Activated gamma-delta T cell treated with anti-CD3 and anti-CD28 coated beads, Interleukin-2, amount 50 U/mL, for 16 hours (primary cell): ENCODE results near the gene FBLN5.
A peak's percentile ranks its signal among the peaks of the same experiment; 100 is the strongest.
"Not testable (repeated sequence)": the region's sequence is repeated elsewhere in the genome, so short reads cannot be mapped to it uniquely, and the experiment has no call there.

Source experiments
- DNase-seq: peaks from one replicate; pipeline ENCODE4 v3.0.0-alpha.2; 2020; ENCODE audit warnings: low read depth

The FBLN5 gene

DNA sequence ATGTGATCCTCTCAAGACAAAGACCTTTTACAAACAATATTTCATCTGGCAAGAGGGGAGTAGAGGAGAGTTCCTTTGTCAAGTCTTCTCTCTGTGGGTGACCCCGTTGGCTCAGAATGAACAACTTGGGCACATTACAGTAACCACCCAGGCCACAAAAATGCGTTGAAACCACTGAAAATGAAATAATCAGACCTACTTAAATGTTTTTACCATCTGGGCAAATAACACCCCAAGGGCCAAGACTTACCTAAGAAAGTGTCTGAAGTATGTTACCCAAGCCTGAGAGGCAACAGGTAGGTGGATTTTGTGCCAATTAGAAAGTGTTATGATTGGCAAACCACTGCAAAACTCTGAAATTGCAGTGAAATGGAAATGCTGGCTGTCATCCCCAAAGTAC lies 81.4 kb downstream of the FBLN5 start:
- no peak for DNase-seq

DNA sequence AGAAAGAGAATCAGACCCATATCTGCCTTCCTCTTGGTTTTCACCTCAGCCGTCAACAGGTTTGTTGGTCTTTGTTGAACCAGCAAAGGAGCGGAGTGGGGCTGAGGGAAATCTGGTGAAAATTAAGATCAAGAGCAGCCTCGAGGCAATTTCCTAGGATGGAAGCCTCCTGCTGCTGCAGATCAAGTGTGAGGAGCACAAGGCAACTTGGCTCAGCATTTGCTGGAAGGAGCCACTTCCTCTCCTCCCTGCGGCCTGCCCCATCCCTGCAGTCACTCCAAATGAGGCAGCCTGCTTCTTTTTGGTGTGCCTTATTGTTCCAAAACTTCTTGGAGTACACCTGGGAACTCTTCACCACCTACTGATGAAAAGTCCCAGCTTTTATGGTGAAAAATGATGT lies 85.1 kb downstream of the FBLN5 start:
- DNase-seq = no peak

DNA sequence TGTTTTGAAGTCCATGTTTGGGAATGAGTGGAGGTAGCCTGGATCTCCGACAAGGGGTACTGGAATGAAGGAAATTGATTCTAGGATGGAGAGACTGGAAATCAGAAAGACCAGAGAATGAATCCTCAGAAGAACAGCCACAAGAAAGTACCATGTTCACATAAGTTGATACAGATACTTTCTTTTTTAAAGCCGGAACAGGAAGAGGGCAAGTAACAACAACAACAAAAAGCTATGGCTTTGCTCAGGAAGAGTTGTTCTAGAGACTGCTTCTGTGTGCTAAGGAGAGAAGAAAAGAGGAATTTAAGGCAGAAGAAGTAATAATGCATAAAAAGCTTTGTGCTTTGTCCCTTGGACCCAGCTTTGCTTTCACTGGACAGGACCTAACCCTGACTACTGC lies 86.4 kb downstream of the FBLN5 start:
- no peak for DNase-seq

DNA sequence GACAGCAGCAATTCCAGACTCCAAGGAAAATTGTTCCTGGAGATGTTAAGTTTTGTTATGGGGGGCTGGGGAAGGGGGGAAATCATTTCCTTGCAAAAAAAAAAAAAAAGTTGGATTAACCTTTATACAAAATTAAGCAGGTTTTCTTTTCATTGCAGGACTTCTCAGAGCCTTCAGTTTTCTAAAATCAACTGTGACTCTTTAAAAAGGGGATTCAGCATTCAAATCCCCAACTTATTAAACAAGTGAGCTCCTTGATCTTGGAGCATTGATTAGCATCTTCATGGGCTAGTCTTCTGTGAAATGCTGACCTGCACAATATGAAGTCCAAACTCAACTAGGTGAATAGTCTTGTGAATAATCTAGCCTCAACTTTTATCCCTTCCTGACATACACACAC lies 87.3 kb downstream of the FBLN5 start:
- no peak for DNase-seq

DNA sequence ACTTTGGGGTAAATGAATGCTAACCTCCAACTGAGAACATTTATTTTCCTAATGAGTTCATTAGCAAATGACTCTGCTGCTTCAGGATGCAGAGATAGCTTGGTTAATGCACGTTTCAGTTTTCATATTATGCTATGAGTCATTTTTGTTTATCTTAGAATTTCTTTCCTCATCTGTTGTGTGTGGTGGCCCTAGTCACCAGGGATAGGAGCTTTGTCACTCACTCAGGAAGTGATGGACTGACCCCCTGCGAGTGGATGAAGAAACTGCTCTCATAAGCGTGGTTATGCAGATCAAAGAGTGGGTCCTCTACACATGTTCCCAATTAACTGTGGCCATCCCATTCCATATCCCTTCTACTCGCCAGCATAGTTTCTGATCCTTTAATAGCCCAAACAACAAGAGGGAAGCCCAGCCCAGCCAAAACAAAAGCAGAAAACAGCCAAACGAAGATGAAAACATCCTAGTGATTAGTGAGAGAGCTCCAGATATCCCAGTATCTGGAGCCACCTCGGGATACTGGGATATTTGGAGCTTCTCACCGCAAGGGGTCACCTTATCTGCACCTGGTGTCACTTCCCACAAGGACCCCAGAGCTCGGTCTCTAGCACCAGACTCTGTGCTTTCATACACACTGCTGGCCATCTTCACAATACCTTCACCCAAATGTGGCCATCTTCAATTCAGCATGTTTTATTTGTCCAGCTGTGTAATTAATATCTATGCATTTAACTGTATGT lies 88.8 kb downstream of the FBLN5 start:
- no peak for DNase-seq

DNA sequence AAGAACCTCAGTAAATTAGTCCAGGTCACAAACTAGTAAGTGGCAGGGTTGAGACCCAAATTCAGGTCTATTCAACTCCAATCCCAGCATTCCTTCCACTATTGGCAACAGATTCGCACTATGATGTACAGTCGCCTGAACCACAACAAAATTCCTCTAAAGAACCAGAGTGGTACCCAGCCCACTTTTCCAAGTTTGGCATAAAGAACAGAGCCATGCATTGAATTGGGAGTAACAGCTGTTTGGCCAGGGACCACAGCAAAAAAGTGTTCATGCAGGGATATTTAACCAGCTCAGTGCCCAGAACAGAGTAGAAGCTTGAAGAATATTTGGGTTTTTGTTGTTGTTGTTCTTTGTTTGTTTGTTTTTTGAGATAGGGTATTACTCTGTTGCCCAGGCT lies 89.9 kb downstream of the FBLN5 start:
- no peak for DNase-seq

DNA sequence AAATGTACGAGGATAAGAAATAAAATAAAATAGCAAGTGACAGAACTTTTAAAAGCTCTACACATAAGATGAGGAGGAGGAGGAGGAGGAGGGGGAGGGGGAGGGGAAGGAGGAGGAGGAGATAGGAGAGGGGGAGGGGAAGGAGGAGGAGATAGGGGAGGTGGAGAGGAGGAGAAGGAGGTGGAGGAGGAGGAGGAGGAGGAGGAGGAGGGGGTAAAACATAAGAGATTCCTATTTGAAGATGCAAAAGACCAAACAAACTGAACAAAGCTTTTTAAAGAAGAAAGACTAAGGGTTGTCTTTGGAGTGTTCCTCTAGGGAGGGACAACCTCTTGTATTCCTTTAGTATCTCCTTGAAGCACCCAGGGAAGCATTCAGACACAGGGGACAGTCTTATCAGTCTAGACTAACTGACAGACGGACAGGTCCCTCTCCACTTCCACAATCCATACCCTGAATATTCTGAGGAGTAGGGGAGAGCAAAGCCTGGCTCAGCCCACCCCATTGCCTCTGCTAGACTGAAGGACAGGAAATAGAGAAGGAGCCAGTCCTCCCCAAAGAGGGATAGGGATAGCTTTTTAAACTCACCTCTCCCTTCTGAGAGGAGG lies 93.1 kb downstream of the FBLN5 start:
- no peak for DNase-seq

DNA sequence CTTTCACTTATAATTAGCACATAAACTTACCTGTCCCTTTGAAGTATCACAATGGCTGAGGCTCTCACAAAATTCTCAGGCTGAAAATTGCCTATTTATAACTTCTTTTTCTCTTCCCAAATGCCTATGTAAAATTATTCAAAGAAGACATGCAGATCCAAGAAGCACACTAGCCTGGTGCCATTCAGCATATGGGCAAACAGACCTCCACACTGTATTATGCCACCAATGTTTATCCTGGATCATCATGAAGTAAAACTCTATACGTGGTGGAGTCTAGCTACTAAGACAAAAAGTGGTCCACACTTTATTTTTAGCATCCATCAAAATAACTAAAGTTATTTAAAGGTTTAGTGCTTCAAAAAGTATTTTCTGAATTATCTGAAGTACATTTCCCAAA lies 95.9 kb downstream of the FBLN5 start:
- DNase-seq = no peak

DNA sequence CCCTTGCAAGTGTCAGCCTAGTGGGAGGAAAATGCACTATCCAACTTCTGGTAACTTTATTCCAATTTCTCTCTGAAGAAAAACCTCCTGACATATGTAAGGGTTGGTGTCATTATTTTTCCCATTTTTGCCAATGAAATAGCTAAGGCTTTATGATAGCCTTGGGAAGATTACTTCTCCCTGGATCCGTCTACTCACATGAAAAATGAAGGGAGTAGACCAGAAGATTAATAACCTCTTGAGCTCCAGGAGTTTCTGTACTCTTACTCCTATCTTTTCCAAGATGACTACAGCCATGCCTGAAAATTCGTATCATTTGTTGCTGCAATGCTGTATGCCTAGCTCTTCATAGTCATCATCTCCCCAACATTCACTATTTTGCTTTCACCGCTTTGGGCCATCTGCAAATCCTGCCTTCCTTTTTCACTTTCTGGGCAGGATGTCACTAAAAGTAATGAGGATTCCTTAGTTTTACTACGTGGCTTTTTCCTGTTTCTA lies 98.9 kb downstream of the FBLN5 start:
- no peak for DNase-seq

DNA sequence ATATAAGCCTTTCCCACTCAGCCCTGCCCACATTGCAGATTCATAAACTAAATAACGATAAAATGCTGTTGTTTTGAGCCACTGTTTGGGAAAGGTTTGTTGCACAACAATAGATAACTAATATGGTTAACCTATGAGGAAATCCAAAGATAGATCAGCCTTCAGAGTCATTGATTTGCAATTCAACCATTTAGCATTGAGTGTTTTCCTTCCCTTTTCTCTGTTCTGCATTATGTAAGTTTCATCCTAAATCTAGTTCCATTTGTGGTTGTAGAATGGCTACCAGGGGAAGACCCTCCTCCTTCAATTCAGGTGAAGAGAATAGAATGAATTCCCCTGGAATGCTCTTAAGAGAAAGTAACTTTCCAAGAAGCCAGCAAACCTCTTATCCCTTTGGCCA lies 99.8 kb downstream of the FBLN5 start:
- no peak for DNase-seq

DNA sequence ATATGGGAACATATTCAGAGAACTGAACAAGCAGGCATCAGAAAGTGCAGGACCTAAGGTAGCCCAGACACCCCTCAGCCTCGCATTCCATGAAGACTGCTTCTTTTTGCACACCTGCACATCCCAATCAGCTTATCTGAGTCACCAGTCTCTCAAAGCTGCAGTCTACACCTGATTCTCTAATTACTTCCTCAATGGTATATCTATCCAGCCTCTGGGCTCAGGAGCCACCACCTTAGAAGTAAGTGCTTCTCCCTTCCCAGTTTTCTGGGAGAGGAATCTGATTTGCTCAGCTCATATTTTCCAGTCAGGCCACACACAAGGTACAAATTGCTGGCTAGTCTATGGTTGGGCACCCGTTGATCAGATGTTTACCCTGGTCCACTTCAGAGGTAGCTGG lies 101.8 kb downstream of the FBLN5 start:
- no peak for DNase-seq

DNA sequence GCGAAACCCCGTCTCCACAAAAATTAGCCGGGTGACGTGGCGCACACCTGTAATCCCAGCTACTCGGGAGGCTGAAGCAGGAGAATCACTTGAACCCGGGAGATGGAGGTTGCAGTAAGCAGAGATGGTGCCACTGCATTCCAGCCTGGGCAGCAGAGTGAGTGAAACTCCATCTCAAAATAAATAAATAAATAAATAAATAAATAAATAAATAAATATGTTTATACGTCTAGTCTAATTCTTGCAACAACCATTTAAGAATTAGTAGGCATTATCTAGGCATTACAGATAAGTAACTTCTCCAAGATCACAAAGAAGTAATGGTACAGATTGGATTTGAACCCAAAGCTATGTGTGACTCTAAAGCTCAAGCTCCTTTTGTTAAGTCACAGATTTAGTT lies 102.4 kb downstream of the FBLN5 start:
- DNase-seq = not testable (repeated sequence)

DNA sequence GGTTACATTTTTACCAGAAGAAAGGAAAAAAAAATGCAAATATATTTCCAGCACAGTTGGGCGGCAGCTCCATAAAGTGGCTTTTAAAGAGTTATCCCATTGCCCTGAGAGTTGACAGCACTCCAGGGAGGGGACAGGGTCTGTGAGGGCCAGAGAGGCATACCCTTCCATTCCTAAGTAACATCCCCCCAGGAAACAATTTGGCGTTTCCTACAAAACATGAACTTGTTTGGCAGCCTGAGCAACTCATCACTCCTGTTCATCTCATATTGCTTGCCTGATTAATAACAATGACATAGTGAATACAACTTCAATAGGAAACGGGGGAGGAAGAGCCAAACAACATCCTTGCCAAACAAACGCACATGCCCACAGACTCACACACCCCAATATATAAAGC lies 103.5 kb downstream of the FBLN5 start:
- no peak for DNase-seq

DNA sequence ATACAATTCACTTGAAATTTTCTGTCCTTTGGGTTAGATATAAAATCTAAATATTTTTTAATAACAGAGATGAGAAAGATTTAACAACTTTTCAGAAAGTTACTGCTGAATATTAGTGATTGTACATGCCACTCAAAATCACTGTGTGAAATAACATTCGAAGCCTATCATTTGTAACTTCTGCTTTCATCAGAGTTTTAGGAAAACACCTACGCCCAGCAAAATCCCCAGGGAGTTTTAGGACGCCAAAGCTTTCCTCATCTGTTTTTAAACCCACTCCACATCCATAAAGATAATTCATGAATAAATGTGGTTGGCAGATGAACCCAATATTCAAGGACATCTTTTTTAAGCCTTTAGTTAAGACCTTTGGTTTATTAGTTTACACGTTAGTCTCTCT lies 104.1 kb downstream of the FBLN5 start:
- no peak for DNase-seq

DNA sequence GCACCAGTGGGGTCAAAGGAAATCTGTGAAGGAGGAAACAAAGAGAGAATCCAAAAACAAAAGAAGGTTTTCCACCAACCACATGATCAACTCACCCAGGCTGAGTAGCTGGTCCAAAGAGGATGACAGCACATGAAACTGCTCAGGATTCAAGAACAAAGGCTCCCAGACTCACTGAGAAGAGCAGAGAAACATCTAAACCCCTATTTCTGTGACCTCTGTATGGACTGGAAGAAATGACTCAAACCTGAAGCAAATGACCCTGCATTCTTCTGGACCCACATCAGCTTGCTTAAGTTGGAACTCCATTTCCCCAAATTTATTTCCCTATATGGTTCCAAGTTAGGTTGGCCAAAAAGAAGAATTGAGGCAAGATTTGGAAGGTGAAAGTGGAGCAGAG lies 106.4 kb downstream of the FBLN5 start:
- DNase-seq = no peak

DNA sequence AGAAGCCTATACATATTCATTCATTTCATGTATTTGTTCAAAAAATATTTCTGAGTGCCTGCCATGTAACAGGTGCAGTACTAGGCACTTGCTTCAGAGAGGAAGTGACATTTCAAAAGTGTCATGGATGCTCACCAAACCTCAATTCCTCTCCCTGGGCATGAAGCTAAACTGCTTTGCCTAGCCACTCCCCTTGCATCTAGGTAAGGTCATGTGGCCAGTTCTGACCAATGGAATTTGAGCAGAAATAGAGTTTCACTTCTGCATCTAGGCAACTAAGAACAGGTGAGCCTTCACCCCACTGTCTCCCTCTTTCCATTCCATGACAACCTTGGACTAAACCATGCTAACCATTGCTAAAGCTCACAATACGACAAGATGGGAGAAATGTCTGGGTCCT lies 107.7 kb downstream of the FBLN5 start:
- DNase-seq = no peak

DNA sequence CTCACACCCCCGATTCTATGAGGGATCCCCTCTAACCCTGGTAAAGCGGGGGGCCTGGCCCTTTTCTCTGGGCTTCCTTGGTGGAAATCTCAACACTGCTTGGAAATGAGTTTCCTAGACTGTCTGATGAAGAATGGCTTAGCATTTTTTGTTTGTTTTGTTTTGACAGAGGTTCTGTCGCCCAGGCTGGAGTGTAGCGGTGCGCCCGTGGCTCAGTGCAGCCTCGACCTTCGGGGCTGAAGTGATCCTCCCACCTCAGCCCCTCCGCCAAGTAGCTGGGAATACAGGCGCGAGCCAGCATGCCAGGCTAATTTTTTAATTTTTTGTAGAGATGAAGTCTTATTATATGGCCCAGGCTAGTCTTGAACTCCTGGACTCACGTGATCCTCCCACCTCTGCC lies 110.4 kb downstream of the FBLN5 start:
- no peak for DNase-seq

DNA sequence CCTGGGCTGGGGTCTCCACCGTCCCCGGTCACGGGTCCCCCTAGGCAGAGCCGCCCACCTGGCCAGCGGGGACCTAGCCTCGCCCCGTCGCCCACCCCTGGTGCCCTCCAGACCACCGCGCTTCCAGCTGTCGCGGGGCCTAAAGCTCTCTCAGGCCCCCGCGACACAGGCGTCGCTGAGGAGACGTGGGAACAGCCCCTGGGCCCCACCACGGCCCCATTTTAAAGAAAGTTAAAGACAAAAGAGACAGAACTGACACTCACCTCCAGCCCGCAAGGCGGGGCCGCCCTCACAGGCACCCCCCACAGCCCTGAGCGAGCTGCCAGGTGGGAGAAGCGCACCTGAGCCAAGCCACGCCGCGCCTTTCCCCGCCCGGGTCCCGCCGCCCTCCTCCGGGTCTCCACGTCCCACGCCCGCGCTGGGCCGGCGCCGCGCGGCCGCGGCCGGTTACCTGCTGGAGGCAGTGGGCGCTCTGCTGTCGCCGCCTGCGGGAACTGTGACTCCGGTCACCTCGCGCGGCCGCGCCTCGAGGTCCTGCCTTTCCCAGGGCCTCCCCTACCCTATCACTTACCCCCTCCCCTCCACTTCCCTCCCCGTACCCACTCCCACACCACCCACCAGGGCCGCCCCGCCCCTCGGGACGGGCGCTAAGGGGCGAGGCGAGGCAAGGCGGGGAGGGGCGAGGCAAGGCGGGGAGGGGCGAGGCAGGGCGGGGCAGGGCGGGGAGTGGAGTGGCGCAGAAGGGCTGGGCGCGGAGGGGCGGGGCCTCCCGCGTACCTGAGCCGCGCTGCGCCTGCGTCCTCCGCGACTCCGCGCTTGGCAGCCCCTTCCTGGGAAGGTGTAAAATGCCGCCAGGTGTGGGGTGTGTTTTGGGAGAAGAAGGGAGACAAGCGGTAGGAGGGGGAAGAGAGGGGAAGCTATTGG lies 111.3 kb downstream of the FBLN5 start:
- DNase-seq = peak; percentile 60

DNA sequence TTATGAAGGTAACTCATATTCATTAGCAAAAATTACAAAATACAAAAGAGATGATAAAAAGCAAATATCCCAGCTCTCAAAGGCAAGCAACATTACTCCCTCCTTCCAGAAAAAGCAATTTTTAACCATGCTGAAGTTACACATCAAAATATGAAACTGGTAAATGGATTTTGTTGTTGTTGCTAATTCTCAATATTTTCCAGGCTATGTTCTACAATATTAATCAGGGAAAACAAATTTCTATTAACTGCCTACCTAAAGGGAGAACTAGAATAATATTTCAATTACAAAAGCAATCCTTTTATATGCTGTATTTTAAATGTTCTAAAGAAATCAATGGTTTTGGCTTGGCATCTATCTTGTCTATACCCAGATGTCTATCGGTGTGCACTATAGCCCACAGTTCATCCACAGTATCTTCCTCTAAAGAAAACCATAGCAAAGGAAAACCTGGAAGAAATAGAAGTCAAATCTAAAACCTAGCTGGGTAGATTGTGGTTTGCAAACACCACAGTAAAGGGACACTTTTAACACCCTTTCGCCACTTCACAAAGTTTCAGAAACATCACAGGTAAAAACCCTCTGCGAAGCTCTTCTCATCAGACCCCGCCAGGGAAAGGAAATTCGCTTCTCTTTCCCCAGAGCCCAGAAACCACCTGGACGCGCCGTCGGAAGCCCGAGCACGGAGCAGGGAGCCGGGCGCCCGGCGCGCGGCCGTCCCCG lies 112.1 kb downstream of the FBLN5 start:
- no peak for DNase-seq

DNA sequence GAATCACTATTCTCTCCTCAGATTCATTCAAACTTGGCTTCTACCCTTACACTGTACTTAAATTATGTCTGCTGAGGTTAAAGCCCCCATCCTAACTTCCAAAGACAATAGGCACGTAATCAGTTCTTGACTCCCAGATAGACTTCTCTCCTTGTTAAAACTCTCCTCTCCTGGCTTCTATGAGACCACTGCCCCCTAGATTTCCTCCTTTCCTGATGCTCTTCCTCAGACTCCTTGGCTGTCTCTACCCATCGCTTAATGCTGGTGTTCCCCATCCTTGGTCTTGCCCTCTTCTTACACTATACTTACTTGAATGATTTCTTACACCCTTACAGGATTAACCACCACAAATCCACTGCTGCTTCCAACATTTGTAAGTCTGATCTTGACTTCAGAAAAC lies 112.9 kb downstream of the FBLN5 start:
- DNase-seq = no peak

DNA sequence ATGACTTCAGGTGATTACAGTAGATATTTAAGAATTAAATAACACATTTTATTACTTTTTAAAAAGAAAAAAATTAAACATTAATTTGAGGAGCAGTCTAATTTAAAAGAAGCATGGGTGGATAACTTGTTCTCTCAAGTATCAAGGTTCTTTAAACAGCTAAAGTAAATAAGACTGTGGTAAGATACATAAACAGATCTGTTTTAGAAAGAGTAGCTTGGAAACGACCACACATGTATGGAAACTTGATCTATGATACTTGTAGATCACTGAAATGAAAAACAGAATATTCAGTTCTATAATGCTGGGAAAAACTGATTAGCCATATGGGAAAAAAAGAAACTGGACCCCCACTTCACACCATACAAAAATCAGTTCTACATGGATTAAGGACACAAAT lies 116.2 kb downstream of the FBLN5 start:
- no peak for DNase-seq

DNA sequence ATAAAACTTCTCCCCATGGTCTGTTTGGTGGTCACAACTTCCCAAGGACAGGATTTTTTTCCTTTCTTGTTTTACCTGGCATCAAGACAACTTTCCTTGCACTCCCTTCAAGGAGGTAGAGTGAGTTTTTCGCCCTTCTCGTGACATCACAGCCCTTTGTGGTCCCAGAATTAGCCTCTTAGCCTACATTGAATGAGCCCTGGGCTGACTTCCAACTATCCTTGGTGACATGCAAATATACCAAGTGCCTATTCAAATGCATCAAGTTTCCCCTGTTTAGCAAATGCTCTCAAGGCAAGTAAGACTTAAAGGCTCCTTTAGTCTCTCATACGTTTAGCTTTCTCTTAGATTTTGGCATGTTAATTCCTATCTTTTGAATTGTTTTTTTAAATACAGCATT lies 116.7 kb downstream of the FBLN5 start:
- DNase-seq = no peak
